Activated T-helper 17 cell treated with anti-CD3 and anti-CD28 coated beads, Interleukin-2, amount 50 U/mL, for 72 hours (primary cell): ENCODE results near the gene TAF11L12. TPM values are rescaled to one million over a fixed set of nuclear protein-coding genes. Genes with fewer than 3 reads are reported as not detected.
"Not testable (repeated sequence)": the region's sequence is repeated elsewhere in the genome, so short reads cannot be mapped to it uniquely, and the experiment has no call there.

Experiments used
- ATAC-seq: fragments of 150-1000 bp; cut with Tn5 transposase; replicated peaks from 2 replicates; pipeline ENCODE4 v1.10.0; 2021; ENCODE audit warnings: mild to moderate bottlenecking, moderate library complexity
- H3K27ac Mint-ChIP-seq: one replicate; pipeline ENCODE4 v1.8.0; 2022; ENCODE audit warnings: mixed read lengths
- H3K27me3 Mint-ChIP-seq: one replicate; pipeline ENCODE4 v1.8.0; 2022; ENCODE audit warnings: mixed read lengths
- H3K36me3 Mint-ChIP-seq: one replicate; pipeline ENCODE4 v1.8.0; 2022; ENCODE audit warnings: low read depth, mild to moderate bottlenecking, mixed read lengths
- H3K4me1 Mint-ChIP-seq: one replicate; pipeline ENCODE4 v1.8.0; 2022; ENCODE audit warnings: mixed read lengths
- H3K4me3 Mint-ChIP-seq: one replicate; pipeline ENCODE4 v1.8.0; 2022; ENCODE audit warnings: mild to moderate bottlenecking, mixed read lengths
- H3K9me3 Mint-ChIP-seq: one replicate; pipeline ENCODE4 v1.8.0; 2022; ENCODE audit warnings: mixed read lengths
- total RNA-seq, 2 donors: library from RNA; stranded (reverse); gene quantifications; one replicate each; pipeline ENCODE4 v1.2.3, GENCODE V29; 2022

The TAF11L12 gene
- total RNA-seq, 2 donors from 2014 or later, result not detected

- not testable (repeated sequence) for H3K27me3 Mint-ChIP-seq, H3K36me3 Mint-ChIP-seq, ATAC-seq, H3K27ac Mint-ChIP-seq, H3K4me1 Mint-ChIP-seq, H3K9me3 Mint-ChIP-seq, H3K4me3 Mint-ChIP-seq
These were observed 45.1 kb downstream of the TAF11L12 start for GRCh38 chr5:17655201-17655759.

GRCh38 chr5:17655921-17656320, 45.7 kb downstream of the TAF11L12 start:
- Mint-ChIP-seq H3K27me3 (no peaks in the 10 kb centered on the region), H3K4me3 (no peak overlapping the region), H3K36me3 (no peaks in the 10 kb centered on the region), H3K4me1 (no peaks in the 10 kb centered on the region), H3K27ac (no peak overlapping the region), H3K9me3 (peaks cover 11% of the 10 kb centered on the region)
- no peak for ATAC-seq

Other genes starting within 250 kb of the TAF11L12 start
- not detected for gene TAF11L2, start 112.2 kb upstream of the TAF11L12 start, total RNA-seq
- not detected for gene TAF11L3, start 92.0 kb upstream of the TAF11L12 start, total RNA-seq
- not detected for gene TAF11L4, start 88.6 kb upstream of the TAF11L12 start, total RNA-seq
- gene TAF11L5, start 85.2 kb upstream of the TAF11L12 start, total RNA-seq, result not detected
- not detected for gene TAF11L6, start 81.7 kb upstream of the TAF11L12 start, total RNA-seq
- gene TAF11L7, start 24.6 kb upstream of the TAF11L12 start, total RNA-seq, result not detected
- gene TAF11L8, start 19.4 kb upstream of the TAF11L12 start, total RNA-seq, result not detected
- gene TAF11L9, start 16.0 kb upstream of the TAF11L12 start, total RNA-seq, result not detected
- gene TAF11L10, start 12.6 kb upstream of the TAF11L12 start, total RNA-seq, result not detected
- gene TAF11L11, start 6.2 kb upstream of the TAF11L12 start, total RNA-seq, result not detected
- not detected for gene TAF11L13, start 21.7 kb downstream of the TAF11L12 start, total RNA-seq
- not detected for gene TAF11L14, start 24.1 kb downstream of the TAF11L12 start, total RNA-seq